NCI-H69 (cell line): ENCODE results near the gene TRIM63.

Source experiments
- DNase-seq: peaks from one replicate; lab custom pipeline; 2025; lab: John Stamatoyannopoulos, UW

Gene TRIM63

GRCh38 chr1:26084844-26085243, 17.4 kb upstream of the TRIM63 start:
- no peak for DNase-seq

- no peak for DNase-seq
Measured at GRCh38 chr1:26084091-26084561, 16.7 kb upstream of the TRIM63 start.

GRCh38 chr1:26083208-26083607, 15.8 kb upstream of the TRIM63 start:
- DNase-seq, result no peak

GRCh38 chr1:26082020-26082350, 14.6 kb upstream of the TRIM63 start:
- DNase-seq, result no peak

- no peak for DNase-seq
Measured at GRCh38 chr1:26081267-26082019, 14.0 kb upstream of the TRIM63 start.

GRCh38 chr1:26079960-26080814, 12.8 kb upstream of the TRIM63 start:
- no peak for DNase-seq

GRCh38 chr1:26079178-26079563, 11.7 kb upstream of the TRIM63 start:
- DNase-seq, result no peak

GRCh38 chr1:26078286-26079177, 11.1 kb upstream of the TRIM63 start:
- DNase-seq, result no peak

GRCh38 chr1:26077524-26077923, 10.1 kb upstream of the TRIM63 start:
- DNase-seq, result no peak

- no peak for DNase-seq
Measured at GRCh38 chr1:26075421-26076144, 8.2 kb upstream of the TRIM63 start.

- no peak for DNase-seq
Measured at GRCh38 chr1:26072305-26072704, 4.9 kb upstream of the TRIM63 start.

GRCh38 chr1:26070963-26071342, 3.5 kb upstream of the TRIM63 start:
- DNase-seq, result no peak

- no peak for DNase-seq
Measured at GRCh38 chr1:26070296-26070962, 3.0 kb upstream of the TRIM63 start.

GRCh38 chr1:26069941-26070295, 2.5 kb upstream of the TRIM63 start:
- no peak for DNase-seq

- no peak for DNase-seq
Measured at GRCh38 chr1:26066857-26067256, 573 bp downstream of the TRIM63 start.

GRCh38 chr1:26066160-26066559, 1.3 kb downstream of the TRIM63 start:
- no peak for DNase-seq

GRCh38 chr1:26064553-26064952, 2.9 kb downstream of the TRIM63 start:
- no peak for DNase-seq

- DNase-seq, result no peak
Measured at GRCh38 chr1:26060832-26061574, 6.4 kb downstream of the TRIM63 start.

- DNase-seq, result no peak
Measured at GRCh38 chr1:26059906-26060305, 7.5 kb downstream of the TRIM63 start.

- no peak for DNase-seq
Measured at GRCh38 chr1:26058052-26058595, 9.3 kb downstream of the TRIM63 start.
